H9 (cell line): Measurements from ENCODE around the gene HOXC6. TPM values are rescaled to one million over a fixed set of nuclear protein-coding genes. Genes with fewer than 3 reads are reported as not detected.

ENCODE experiments used
- DNase-seq: peaks from one replicate; pipeline ENCODE4 v3.0.0-alpha.2; 2017
- H2AFZ ChIP-seq: one replicate; pipeline ENCODE4 v1.6.1; 2013; ENCODE audit warnings: mild to moderate bottlenecking, low read length, control low read depth, moderate library complexity
- H2AK5ac ChIP-seq: 2 replicates; pipeline ENCODE4 v1.6.1; 2013; ENCODE audit warnings: low read length, control low read depth, mixed read lengths; ENCODE audit not compliant: insufficient read length
- H2BK120ac ChIP-seq: one replicate; pipeline ENCODE4 v1.6.1; 2013; ENCODE audit warnings: low read depth, mild to moderate bottlenecking, low read length, control low read depth, inconsistent platforms; ENCODE audit not compliant: poor library complexity, severe bottlenecking
- H2BK12ac ChIP-seq: 2 replicates; pipeline ENCODE4 v1.6.1; 2013; ENCODE audit warnings: low read length, control low read depth, mixed read lengths, low read depth; ENCODE audit not compliant: insufficient read length
- H2BK15ac ChIP-seq: 2 replicates; pipeline ENCODE4 v1.6.1; 2013; ENCODE audit warnings: low read depth, low read length, control low read depth
- H2BK20ac ChIP-seq: one replicate; pipeline ENCODE4 v1.6.1; 2013; ENCODE audit warnings: low read depth, mild to moderate bottlenecking, low read length, control low read depth, inconsistent platforms; ENCODE audit not compliant: poor library complexity, severe bottlenecking
- H2BK5ac ChIP-seq: 2 replicates; pipeline ENCODE4 v1.6.1; 2013; ENCODE audit warnings: low read length, control low read depth, mixed read lengths; ENCODE audit not compliant: insufficient read length
- H3K14ac ChIP-seq: 2 replicates; pipeline ENCODE4 v1.6.1; 2013; ENCODE audit warnings: low read length, control low read depth; ENCODE audit not compliant: insufficient read depth
- H3K18ac ChIP-seq: 2 replicates; pipeline ENCODE4 v1.6.1; 2013; ENCODE audit warnings: low read depth, mild to moderate bottlenecking, mixed read lengths, low read length, control low read depth; ENCODE audit not compliant: insufficient read length
- H3K23ac ChIP-seq: 2 replicates; pipeline ENCODE4 v1.6.1; 2013; ENCODE audit warnings: low read length, control low read depth, mixed read lengths, low read depth; ENCODE audit not compliant: insufficient read length
- H3K23me2 ChIP-seq: 2 replicates; pipeline ENCODE4 v1.6.1; 2013; ENCODE audit warnings: low read depth, mild to moderate bottlenecking, mixed read lengths, low read length, control low read depth; ENCODE audit not compliant: insufficient read length, poor library complexity, severe bottlenecking
- H3K27ac ChIP-seq: 2 replicates; pipeline ENCODE4 v1.5.1; 2013; ENCODE audit warnings: low read length, control low read depth, mixed read lengths, low read depth; ENCODE audit not compliant: insufficient read length
- H3K27me3 ChIP-seq: 2 replicates; pipeline ENCODE4 v1.6.1; 2013; ENCODE audit warnings: low read length, control low read depth, inconsistent platforms; ENCODE audit not compliant: insufficient read depth
- H3K4ac ChIP-seq: 2 replicates; pipeline ENCODE4 v1.6.1; 2013; ENCODE audit warnings: low read depth, mild to moderate bottlenecking, control low read depth, inconsistent platforms, low read length, moderate library complexity
- H3K4me1 ChIP-seq: 2 replicates; pipeline ENCODE4 v1.6.1; 2013; ENCODE audit warnings: low read length, control low read depth, inconsistent platforms; ENCODE audit not compliant: insufficient read depth
- H3K4me2 ChIP-seq: 2 replicates; pipeline ENCODE4 v1.6.1; 2013; ENCODE audit warnings: low read length, control low read depth, mixed read lengths; ENCODE audit not compliant: insufficient read length, insufficient read depth
- H3K56ac ChIP-seq: 2 replicates; pipeline ENCODE4 v1.6.1; 2013; ENCODE audit warnings: low read depth, mild to moderate bottlenecking, mixed read lengths, low read length, control low read depth; ENCODE audit not compliant: insufficient read length
- H3K79me1 ChIP-seq: 2 replicates; pipeline ENCODE4 v1.6.1; 2013; ENCODE audit warnings: low read depth, mild to moderate bottlenecking, moderate library complexity, low read length, control low read depth, inconsistent platforms; ENCODE audit not compliant: insufficient read depth, poor library complexity, severe bottlenecking
- H3K79me2 ChIP-seq: 2 replicates; pipeline ENCODE4 v1.6.1; 2013; ENCODE audit warnings: low read length, control low read depth, inconsistent platforms; ENCODE audit not compliant: insufficient read depth
- H3K9ac ChIP-seq: 2 replicates; pipeline ENCODE4 v1.6.1; 2013; ENCODE audit warnings: low read length, control low read depth, mixed read lengths; ENCODE audit not compliant: insufficient read length; ENCODE audit errors: extremely low read depth
- H3K9me3 ChIP-seq: one replicate; pipeline ENCODE4 v1.6.1; 2013; ENCODE audit warnings: low read depth, low read length, inconsistent platforms; ENCODE audit not compliant: control insufficient read depth
- H3T11ph ChIP-seq: one replicate; pipeline ENCODE4 v1.6.1; 2013; ENCODE audit warnings: mild to moderate bottlenecking, low read length, control low read depth, inconsistent platforms
- H4K20me1 ChIP-seq: one replicate; pipeline ENCODE4 v1.6.1; 2013; ENCODE audit not compliant: control insufficient read depth, insufficient read length, insufficient read depth
- H4K5ac ChIP-seq: 2 replicates; pipeline ENCODE4 v1.6.1; 2013; ENCODE audit warnings: low read depth, mild to moderate bottlenecking, mixed read lengths, low read length, control low read depth; ENCODE audit not compliant: insufficient read length
- H4K8ac ChIP-seq: replicated peaks from 2 replicates; pipeline ENCODE4 v1.6.1; 2013; ENCODE audit warnings: low read length, control low read depth, mixed read lengths, low read depth; ENCODE audit not compliant: insufficient read length
- H4K91ac ChIP-seq: 2 replicates; pipeline ENCODE4 v1.6.1; 2013; ENCODE audit warnings: low read depth, mild to moderate bottlenecking, moderate library complexity, mixed read lengths, low read length, control low read depth; ENCODE audit not compliant: insufficient read length
- H3K27ac Mint-ChIP-seq, 3 experiments: 2 replicates in 2 of 3; 3 replicates in 1 of 3; pipeline ENCODE4 v1.8.0; 2020 to 2021; ENCODE audit warnings: mixed read lengths in 3 of 3, mild to moderate bottlenecking in 1 of 3, moderate library complexity in 1 of 3
- H3K27me3 Mint-ChIP-seq: 2 replicates; pipeline ENCODE4 v1.8.0; 2021; ENCODE audit warnings: low read depth, mild to moderate bottlenecking, moderate library complexity, mixed read lengths
- H3K36me3 Mint-ChIP-seq, 3 experiments: 2 replicates in 2 of 3; 3 replicates in 1 of 3; pipeline ENCODE4 v1.8.0; 2020 to 2021; ENCODE audit warnings: low read depth in 3 of 3, mixed read lengths in 3 of 3; ENCODE audit not compliant: insufficient read depth in 1 of 3
- H3K4me1 Mint-ChIP-seq, 2 experiments: 2 replicates each; pipeline ENCODE4 v1.8.0; 2020; ENCODE audit warnings: mixed read lengths in 2 of 2
- H3K4me3 Mint-ChIP-seq, 2 experiments: 2 replicates in 1 of 2; 3 replicates in 1 of 2; pipeline ENCODE4 v1.8.0; 2020 to 2021; ENCODE audit warnings: mild to moderate bottlenecking in 2 of 2, mixed read lengths in 2 of 2, moderate library complexity in 1 of 2
- H3K9me3 Mint-ChIP-seq, 2 experiments: 2 replicates in 1 of 2; 3 replicates in 1 of 2; pipeline ENCODE4 v1.8.0; 2020; ENCODE audit warnings: mild to moderate bottlenecking in 2 of 2, mixed read lengths in 2 of 2, moderate library complexity in 1 of 2
- WGBS: extraction: QIAGEN DNeasy Blood & Tissue Kit; methylation state at CpG from one replicate; pipeline ENCODE4 v1.1.7; 2013; ENCODE audit warnings: missing lambda C conversion rate, low lambda C conversion rate, mixed read lengths; ENCODE audit not compliant: insufficient read length; ENCODE audit errors: extremely low coverage; 5-methylcytosine and 5-hydroxymethylcytosine counted together
- total RNA-seq: library from RNA; stranded (reverse); gene quantifications from 2 replicates; pipeline ENCODE4 v1.2.1, GENCODE V29; 2021
- TF ChIP-seq, protein P1 (sequence below): fragments of 200-600 bp; sonication (generic); conservative IDR thresholded peaks from 3 replicates; pipeline ENCODE4 v1.8.0; 2021; ENCODE audit warnings: antibody characterized with exemption, mild to moderate bottlenecking

Gene HOXC6
- total RNA-seq, 1 experiment from 2014 or later: not detected

DNA sequence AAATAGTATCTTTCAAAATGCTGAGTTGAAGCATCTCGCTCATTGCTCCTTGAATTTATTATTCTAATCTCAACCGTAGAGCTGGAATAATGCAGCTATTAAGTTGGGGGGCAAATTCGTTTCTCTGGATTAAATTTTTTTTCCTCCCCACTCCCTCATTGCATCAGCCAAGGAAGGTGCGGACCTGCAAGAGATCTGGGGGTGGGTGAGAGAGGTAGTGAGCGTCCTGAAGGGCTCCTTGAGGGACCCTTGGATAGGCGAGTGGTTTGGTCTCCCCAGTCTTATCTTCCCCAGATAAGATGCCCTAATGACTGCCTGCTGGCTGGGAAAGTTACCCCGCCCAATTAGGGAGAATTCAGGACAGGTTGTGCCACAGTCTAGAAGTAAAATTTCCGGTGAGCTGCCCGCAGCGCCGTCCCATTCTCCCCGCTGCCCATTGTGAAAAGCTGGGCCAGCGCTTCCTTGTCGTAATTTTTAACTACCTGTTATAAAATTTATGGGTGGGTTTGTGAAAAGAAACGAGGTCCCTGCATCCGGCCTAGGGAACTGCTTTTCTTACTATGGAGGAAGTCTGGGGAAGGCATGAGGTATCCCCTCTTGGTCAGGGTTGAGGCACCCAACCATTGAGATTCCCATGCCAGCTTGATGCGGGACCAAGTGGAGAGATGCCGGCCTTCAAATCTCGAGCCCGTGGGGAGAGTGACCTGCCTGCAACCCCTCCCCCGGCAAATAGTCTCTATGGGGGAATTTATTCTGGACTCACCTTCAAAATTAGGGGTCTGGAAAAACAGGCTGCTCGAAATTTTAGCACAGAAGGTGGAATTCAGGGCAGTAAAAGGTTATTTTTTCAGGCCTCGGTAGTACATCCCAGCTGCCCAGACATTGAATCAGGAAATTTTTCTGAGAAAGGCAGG, 13.0 kb upstream of the HOXC6 start:
- H4K20me1 ChIP-seq: no peaks in the 10 kb centered on the region
- Mint-ChIP-seq H3K4me3 (no peak overlapping the region), H3K4me1 (peaks cover 10 to 35% of the 10 kb centered on the region in 2 experiments), H3K27me3 (peaks cover 100% of the 10 kb centered on the region), H3K27ac (no peak overlapping the region; a peak in 1 of 7 replicates), H3K36me3 (no peaks in the 10 kb centered on the region), H3K9me3 (peaks cover 0 to 2% of the 10 kb centered on the region in 2 experiments; a peak in 1 of 5 replicates)
- H2AK5ac ChIP-seq: no peak overlapping the region
- H3K27ac ChIP-seq: no peak overlapping the region
- H4K5ac ChIP-seq: no peak overlapping the region
- WGBS: no CpG with 5 or more reads among the region's 23 CpGs
- H3K27me3 ChIP-seq: peaks cover 91% of the 10 kb centered on the region
- H4K8ac ChIP-seq: no peak overlapping the region
- no peak overlapping the region for H4K91ac ChIP-seq
- H2BK5ac ChIP-seq: no peak overlapping the region
- no peak overlapping the region for H3K23ac ChIP-seq
- no peaks in the 10 kb centered on the region for H3K79me2 ChIP-seq
- H3T11ph ChIP-seq: no peak overlapping the region
- no peaks in the 10 kb centered on the region for H3K79me1 ChIP-seq
- H2BK120ac ChIP-seq: no peak overlapping the region
- H2BK15ac ChIP-seq: no peak overlapping the region
- H2BK12ac ChIP-seq: no peak overlapping the region
- no peak overlapping the region for H3K9ac ChIP-seq
- no peak overlapping the region for H2AFZ ChIP-seq
- no peak overlapping the region for H3K14ac ChIP-seq
- H3K23me2 ChIP-seq: peaks cover 10% of the 10 kb centered on the region
- DNase-seq: no peak
- TF ChIP-seq, protein P1, sequence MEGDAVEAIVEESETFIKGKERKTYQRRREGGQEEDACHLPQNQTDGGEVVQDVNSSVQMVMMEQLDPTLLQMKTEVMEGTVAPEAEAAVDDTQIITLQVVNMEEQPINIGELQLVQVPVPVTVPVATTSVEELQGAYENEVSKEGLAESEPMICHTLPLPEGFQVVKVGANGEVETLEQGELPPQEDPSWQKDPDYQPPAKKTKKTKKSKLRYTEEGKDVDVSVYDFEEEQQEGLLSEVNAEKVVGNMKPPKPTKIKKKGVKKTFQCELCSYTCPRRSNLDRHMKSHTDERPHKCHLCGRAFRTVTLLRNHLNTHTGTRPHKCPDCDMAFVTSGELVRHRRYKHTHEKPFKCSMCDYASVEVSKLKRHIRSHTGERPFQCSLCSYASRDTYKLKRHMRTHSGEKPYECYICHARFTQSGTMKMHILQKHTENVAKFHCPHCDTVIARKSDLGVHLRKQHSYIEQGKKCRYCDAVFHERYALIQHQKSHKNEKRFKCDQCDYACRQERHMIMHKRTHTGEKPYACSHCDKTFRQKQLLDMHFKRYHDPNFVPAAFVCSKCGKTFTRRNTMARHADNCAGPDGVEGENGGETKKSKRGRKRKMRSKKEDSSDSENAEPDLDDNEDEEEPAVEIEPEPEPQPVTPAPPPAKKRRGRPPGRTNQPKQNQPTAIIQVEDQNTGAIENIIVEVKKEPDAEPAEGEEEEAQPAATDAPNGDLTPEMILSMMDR: no peak
- H3K56ac ChIP-seq: no peak overlapping the region
- H2BK20ac ChIP-seq: no peak overlapping the region
- H3K4me2 ChIP-seq: no peak overlapping the region
- no peaks in the 10 kb centered on the region for H3K4me1 ChIP-seq
- no peaks in the 10 kb centered on the region for H3K9me3 ChIP-seq
- no peak overlapping the region for H3K4ac ChIP-seq
- no peak overlapping the region for H3K18ac ChIP-seq
